ENCODE results near the gene RNF146. TPM values are rescaled to one million over a fixed set of nuclear protein-coding genes. Genes with fewer than 3 reads are reported as not detected.

Gene RNF146
- total and polyA plus RNA-seq, 10 of the 15 experiments (the other 5 are each of a cell fraction or from before 2014, with no cell fraction given): 9.3 to 33.0 (median 17.8) TPM

DNA sequence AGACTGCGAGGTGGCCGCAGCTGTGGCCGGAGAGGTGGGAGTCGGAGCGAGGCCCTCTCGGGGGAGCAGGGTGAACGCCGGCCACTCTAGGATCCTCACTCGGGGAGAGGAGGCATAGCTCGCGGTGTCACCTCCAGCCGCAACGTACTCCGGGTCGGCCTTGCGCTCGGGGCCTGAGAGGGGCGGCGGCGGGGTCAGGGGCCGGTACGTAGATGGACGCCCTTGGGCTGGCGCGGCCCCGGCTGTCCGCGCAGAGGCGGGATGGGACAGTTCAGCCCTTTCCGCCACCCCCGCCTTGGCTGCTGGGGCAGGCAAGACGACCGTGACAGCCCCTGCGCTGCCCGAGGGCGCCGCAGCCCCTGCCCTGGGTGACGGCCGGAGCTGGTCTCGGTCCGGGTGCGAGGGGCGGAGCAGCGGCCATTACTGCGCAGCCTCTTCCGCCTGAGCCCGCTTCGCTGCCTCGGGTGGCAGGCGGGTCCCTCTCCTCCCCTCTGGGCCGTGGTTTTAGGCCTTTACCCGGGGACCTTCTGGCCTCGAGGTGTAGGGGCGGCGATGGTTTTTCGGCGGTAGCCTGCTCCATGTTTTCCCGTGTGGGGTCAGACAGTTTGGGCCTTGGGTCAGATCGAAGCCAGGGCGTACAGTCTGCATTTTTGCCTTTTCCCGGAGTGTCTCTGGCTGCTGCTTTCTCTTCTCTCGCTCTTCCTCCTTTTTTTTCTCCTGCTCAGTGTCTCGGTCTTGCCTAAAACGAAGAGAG lies 405 bp downstream of the RNF146 start (continued):
- no peak for TF ChIP-seq ZBTB33 (IDR thresholded peaks at IDR 0.05)
- TF ChIP-seq ESRRA (IDR thresholded peaks at IDR 0.05; ENCODE audit: low read length): no peak
- TF ChIP-seq ZNF687 (IDR thresholded peaks at IDR 0.05): no peak
- TF ChIP-seq HDAC6 (IDR thresholded peaks at IDR 0.05; ENCODE audit: unreplicated experiment): no peak
- no peak for TF ChIP-seq CREB1 (IDR thresholded peaks at IDR 0.05; ENCODE audit: low read depth)
